T-cell (primary cell): ENCODE results near the gene MAPKBP1. TPM values are rescaled to one million over a fixed set of nuclear protein-coding genes. Genes with fewer than 3 reads are reported as not detected.
A peak's percentile ranks its signal among the peaks of the same experiment; 100 is the strongest.

Source experiments
- ATAC-seq, 4 experiments: fragments of 200-7000 bp in 3 of 4; fragments of 150-1000 bp in 1 of 4; cut with Tn5 transposase; replicated peaks in 1 of 4; 1 replicate in 3 of 4; 2 replicates in 1 of 4; pipeline ENCODE4 v1.10.0; 2021; ENCODE audit warnings: moderate library complexity in 3 of 4, mild to moderate bottlenecking in 2 of 4, moderate number of reproducible peaks in 1 of 4
- CTCF ChIA-PET, 2 donors: fragments of 300-600 bp; sonication (Branson Sonifier 250); formaldehyde crosslinking; loops; one replicate each; lab custom pipeline; 2022; ENCODE audit warnings: antibody characterized with exemption in 2 of 2; lab: Charles Lee
- POLR2A ChIA-PET, 2 donors: fragments of 300-600 bp; sonication (Branson Sonifier 250); formaldehyde crosslinking; loops; one replicate each; lab custom pipeline; 2022; ENCODE audit warnings: antibody characterized with exemption in 2 of 2; lab: Charles Lee
- DNase-seq, 35 experiments: peaks; one replicate each; pipeline versions ENCODE4 v3.0.0 to v3.0.0-alpha.2; 2013 to 2023
- H3K27ac ChIP-seq: one replicate; pipeline ENCODE4 v1.5.1; 2013; ENCODE audit warnings: low read length
- H3K27me3 ChIP-seq, 2 experiments: replicated peaks in 1 of 2; 1 replicate in 1 of 2; 2 replicates in 1 of 2; pipeline versions ENCODE4 v1.6.1 to v1.7.0; 2013; ENCODE audit warnings: low read length in 1 of 2, mixed read lengths in 1 of 2; ENCODE audit not compliant: control insufficient read depth in 2 of 2, insufficient read depth in 2 of 2; ENCODE audit errors: extremely low read depth in 1 of 2
- H3K36me3 ChIP-seq, 2 donors: 1 replicate in 1 of 2; 2 replicates in 1 of 2; pipeline versions ENCODE4 v1.6.1 to v1.7.0; 2013; ENCODE audit warnings: low read length in 1 of 2; ENCODE audit not compliant: control insufficient read depth in 2 of 2, insufficient read depth in 1 of 2; ENCODE audit errors: extremely low read depth in 1 of 2
- H3K4me1 ChIP-seq, 2 experiments: 1 replicate in 1 of 2; 2 replicates in 1 of 2; pipeline versions ENCODE4 v1.6.1 to v1.7.0; 2013; ENCODE audit warnings: low read length in 2 of 2, mixed read lengths in 1 of 2; ENCODE audit not compliant: insufficient read depth in 2 of 2, control insufficient read depth in 1 of 2; ENCODE audit errors: extremely low read depth in 1 of 2
- H3K4me3 ChIP-seq, 2 donors: 1 replicate in 1 of 2; 2 replicates in 1 of 2; pipeline versions ENCODE4 v1.5.1 to v1.7.0; 2013; ENCODE audit warnings: mild to moderate bottlenecking in 2 of 2, low read length in 1 of 2, moderate library complexity in 1 of 2; ENCODE audit not compliant: control insufficient read depth in 1 of 2; ENCODE audit errors: extremely low read depth in 1 of 2
- H3K9me3 ChIP-seq: 2 replicates; pipeline ENCODE4 v1.7.0; 2013
- H3K27ac Mint-ChIP-seq, 2 donors: one replicate each; pipeline ENCODE4 v1.8.0; 2020 to 2021; ENCODE audit warnings: mild to moderate bottlenecking in 2 of 2, mixed read lengths in 2 of 2
- H3K27me3 Mint-ChIP-seq, 2 donors: one replicate each; pipeline ENCODE4 v1.8.0; 2021 to 2022; ENCODE audit warnings: mixed read lengths in 2 of 2
- H3K36me3 Mint-ChIP-seq: one replicate; pipeline ENCODE4 v1.8.0; 2021; ENCODE audit warnings: mixed read lengths
- H3K4me1 Mint-ChIP-seq, 3 donors: one replicate each; pipeline ENCODE4 v1.8.0; 2020 to 2022; ENCODE audit warnings: mixed read lengths in 3 of 3, mild to moderate bottlenecking in 1 of 3
- H3K4me3 Mint-ChIP-seq, 3 donors: one replicate each; pipeline ENCODE4 v1.8.0; 2020 to 2022; ENCODE audit warnings: mild to moderate bottlenecking in 3 of 3, mixed read lengths in 3 of 3, moderate library complexity in 3 of 3
- H3K9me3 Mint-ChIP-seq, 3 donors: one replicate each; pipeline ENCODE4 v1.8.0; 2020 to 2022; ENCODE audit warnings: mixed read lengths in 3 of 3
- WGBS: methylation state at CpG from one replicate; pipeline ENCODE4 v1.1.5; 2013; ENCODE audit warnings: missing lambda C conversion rate; ENCODE audit not compliant: insufficient coverage; 5-methylcytosine and 5-hydroxymethylcytosine counted together
- total RNA-seq, 35 experiments: library from RNA in 6 of 35; stranded (reverse) in 6 of 35; fragments of 120-200 nt in 1 of 35; gene quantifications; one replicate each; pipeline versions ENCODE4 v1.2.1 to v1.2.4 and lab custom pipeline; 2013 to 2026

MAPKBP1 gene
- total RNA-seq, 5 donors from 2014 or later (not counting 1 experiment from before 2014, with no cell fraction given): 37.0 to 44.8 (median 38.2) TPM

DNA sequence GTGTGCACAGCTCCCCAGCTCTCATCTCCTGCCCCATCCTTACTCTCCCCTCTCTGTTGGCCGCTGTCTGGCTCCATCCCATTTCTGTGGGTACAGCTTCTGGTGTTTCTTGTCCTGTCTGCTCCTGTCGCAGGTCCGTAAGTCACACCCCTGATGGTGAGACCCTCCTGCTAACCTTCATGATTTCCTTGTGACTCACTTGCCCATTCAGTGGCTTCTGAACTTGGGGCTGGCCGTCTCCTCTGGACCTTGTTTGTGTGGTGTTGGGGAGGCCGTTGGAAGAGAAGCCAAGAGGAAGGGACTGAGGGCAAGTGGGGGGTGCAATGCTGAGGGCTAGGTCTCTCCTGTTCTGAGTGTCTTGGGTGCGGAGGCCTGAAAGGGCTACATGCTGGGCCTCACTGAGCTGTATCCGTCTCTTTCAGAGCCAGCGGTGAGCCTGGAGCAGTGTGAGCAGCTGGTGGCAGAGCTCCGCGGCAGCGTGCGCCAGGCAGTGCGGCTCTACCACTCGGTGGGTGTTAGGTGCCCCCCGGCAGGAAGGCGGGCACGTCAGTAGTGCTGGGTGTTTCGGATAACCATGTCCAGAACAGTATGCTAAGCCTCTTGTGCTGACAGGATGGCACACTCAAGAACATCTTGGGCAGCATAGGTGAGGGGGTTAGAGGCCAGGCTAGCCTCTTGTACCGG lies 49.9 kb downstream of the MAPKBP1 start:
- Histone ChIP-seq H3K4me3 (no peak overlapping the region), H3K27me3 (no peaks in the 10 kb centered on the region), H3K27ac (no peak overlapping the region), H3K36me3 (peaks cover 11 to 37% of the 10 kb centered on the region in 2 donors), H3K4me1 (peaks cover 6 to 15% of the 10 kb centered on the region in 2 experiments), H3K9me3 (no peaks in the 10 kb centered on the region)
- no peak for ATAC-seq
- CTCF ChIA-PET: interaction anchor here (0.6 to 1.7 kb wide), 3 partner anchors 51 to 107 kb away, joined by 3 to 6 read pairs (median 3); partner anchors contain the start of gene MAPKBP1 (in 1 of the 2)
- Mint-ChIP-seq H3K27me3 (no peaks in the 10 kb centered on the region), H3K36me3 (peaks cover 21% of the 10 kb centered on the region), H3K4me1 (peaks cover 10 to 23% (median 16%) of the 10 kb centered on the region in 3 donors), H3K27ac (no peak overlapping the region), H3K9me3 (no peaks in the 10 kb centered on the region), H3K4me3 (no peak overlapping the region)
- POLR2A ChIA-PET: no interaction called here
- WGBS: 92% methylated on average over 14 of the region's 19 CpGs
- no peak for DNase-seq

DNA sequence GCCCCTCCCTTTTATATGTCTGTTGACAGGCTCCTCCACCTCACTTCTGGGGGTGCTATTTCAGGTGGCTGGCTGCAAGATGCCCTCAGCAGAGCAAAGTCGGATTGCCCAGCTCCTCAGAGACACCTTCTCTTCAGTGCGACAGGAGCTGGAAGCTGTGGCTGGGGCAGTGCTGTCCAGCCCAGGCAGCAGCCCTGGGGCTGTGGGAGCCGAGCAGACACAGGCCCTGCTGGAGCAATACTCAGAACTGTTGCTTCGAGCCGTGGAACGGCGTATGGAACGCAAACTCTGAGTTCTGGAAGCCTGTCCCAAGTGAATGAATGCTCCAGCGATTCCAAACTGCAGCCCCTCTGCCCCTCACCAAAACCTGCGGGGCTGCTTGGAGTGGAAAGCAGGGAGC lies 50.9 kb downstream of the MAPKBP1 start:
- Mint-ChIP-seq H3K4me1 (peaks cover 18 to 28% (median 25%) of the 10 kb centered on the region in 3 donors), H3K27me3 (no peaks in the 10 kb centered on the region), H3K27ac (no peak overlapping the region), H3K36me3 (peaks cover 12% of the 10 kb centered on the region), H3K4me3 (no peak overlapping the region), H3K9me3 (no peaks in the 10 kb centered on the region)
- ChIA-PET POLR2A (no interaction called here), CTCF (interaction anchor here (0.8 to 1.7 kb wide), 3 partner anchors 13 to 52 kb away, joined by 3 to 6 read pairs (median 3); partner anchors contain the start of gene MAPKBP1 (in 1 of the 2))
- Histone ChIP-seq H3K9me3 (no peaks in the 10 kb centered on the region), H3K36me3 (peaks cover 8 to 32% of the 10 kb centered on the region in 2 donors), H3K27me3 (no peaks in the 10 kb centered on the region), H3K4me3 (no peak overlapping the region), H3K27ac (no peak overlapping the region), H3K4me1 (peaks cover 6 to 24% of the 10 kb centered on the region in 2 experiments)
- WGBS: 97% methylated on average over 4 of the region's 10 CpGs
- DNase-seq (no peak), ATAC-seq (no peak)

DNA sequence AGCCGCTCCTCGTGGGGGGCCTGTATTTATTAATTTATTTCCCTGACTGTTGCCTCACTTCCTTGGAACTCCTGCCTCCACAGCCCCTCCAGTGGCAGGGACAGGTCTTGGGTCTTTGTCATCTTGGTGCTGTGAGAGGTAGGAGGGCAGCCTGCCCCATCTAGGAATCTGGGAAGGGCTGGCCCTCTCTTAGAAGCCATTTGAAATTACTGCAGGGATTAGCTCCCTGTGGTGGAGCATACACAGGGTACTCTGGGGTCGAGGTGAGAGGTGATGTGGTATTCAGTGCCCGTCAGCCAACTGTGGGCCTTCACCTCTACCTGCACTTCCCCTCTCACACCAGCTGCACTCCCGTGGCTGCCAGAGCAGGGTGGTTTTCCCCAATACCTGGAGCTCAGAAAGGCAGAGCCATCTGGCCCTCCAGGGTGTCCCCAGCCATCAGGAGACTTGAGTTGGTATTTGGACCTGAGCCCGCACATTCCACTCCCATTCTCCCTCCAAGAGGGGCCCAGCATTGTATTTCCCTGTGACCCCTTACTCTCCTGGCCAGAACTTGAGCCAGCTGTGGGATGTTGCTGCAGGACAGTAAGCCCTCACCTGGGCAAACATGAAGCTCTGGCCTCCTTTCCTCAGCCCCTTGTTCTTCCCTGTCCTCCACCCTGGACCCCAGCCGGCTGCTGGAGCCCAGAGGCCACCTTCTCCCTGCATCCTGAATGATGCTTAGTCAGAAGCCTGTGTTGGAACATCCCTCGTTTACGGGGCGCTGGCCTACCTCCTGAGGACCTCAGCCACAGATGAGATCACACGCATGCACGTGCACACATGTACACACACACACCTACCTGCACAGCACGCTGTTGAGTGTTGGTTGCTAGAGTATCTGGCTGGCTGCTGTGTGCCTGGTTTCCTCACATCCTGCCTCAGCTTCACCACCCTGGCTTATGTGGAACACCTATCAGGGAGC lies 51.6 kb downstream of the MAPKBP1 start:
- Histone ChIP-seq H3K36me3 (peaks cover 7 to 26% of the 10 kb centered on the region in 2 donors), H3K4me3 (no peak overlapping the region), H3K27me3 (no peaks in the 10 kb centered on the region), H3K27ac (no peak overlapping the region), H3K4me1 (peaks cover 6 to 31% of the 10 kb centered on the region in 2 experiments), H3K9me3 (no peaks in the 10 kb centered on the region)
- H3K36me3 Mint-ChIP-seq: peaks cover 12% of the 10 kb centered on the region
- 91% methylated on average over 4 of the region's 13 CpGs for WGBS
- H3K9me3 Mint-ChIP-seq: no peaks in the 10 kb centered on the region
- CTCF ChIA-PET: interaction anchor here (0.8 to 0.9 kb wide), 2 partner anchors 14 to 15 kb away, joined by 3 to 4 read pairs; no protein-coding TSS in a partner anchor
- H3K4me3 Mint-ChIP-seq: peak overlapping the region; percentile 73 to 95 (median 91)
- H3K27ac Mint-ChIP-seq: peak overlapping the region in 1 of 2 donors; percentile 64
- H3K4me1 Mint-ChIP-seq: peaks cover 22 to 34% (median 32%) of the 10 kb centered on the region in 3 donors
- DNase-seq (no peak), ATAC-seq (no peak)
- POLR2A ChIA-PET: interaction anchor here in 1 of 2 donors (0.5 kb wide), 1 partner anchor 109 kb away, joined by 5 read pairs; no protein-coding TSS in a partner anchor
- H3K27me3 Mint-ChIP-seq: no peaks in the 10 kb centered on the region

DNA sequence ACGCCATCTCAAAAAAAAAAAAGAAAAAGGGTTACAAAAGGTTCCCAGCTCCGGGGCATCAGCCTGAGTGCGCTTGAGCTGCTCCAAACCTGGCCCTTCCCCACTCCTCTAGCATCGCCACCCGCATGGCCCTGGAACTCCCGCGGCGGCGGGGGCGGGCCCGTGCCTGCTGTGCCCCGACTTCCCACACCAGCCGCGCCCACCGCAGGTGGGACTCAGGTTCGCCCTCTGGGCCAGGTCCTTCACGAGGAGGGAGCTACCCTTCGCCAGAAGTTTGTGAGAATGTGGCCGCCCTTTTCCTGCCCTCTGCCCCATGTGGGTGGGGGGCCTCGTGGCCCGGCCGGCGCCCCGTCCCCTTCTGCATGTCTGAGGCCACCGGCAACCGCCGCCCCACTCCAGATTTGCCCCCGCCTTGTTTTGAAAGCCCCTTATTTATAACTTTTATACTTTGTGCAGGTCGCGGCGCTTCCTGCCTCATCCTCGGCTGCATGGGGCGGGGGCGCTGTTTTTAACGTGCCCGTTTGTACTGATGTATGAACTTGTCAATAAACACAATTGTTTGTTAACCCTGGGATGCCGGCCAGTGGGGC lies 53.1 kb downstream of the MAPKBP1 start:
- Mint-ChIP-seq H3K27ac (peak overlapping the region; percentile 85 to 91), H3K4me3 (peak overlapping the region; percentile 91 to 97 (median 95)), H3K9me3 (no peaks in the 10 kb centered on the region), H3K36me3 (peaks cover 9% of the 10 kb centered on the region), H3K27me3 (no peaks in the 10 kb centered on the region), H3K4me1 (peaks cover 38 to 49% (median 47%) of the 10 kb centered on the region in 3 donors)
- ATAC-seq (peak; percentile 26 to 34 (median 32)), DNase-seq (peak in 18 of 35 experiments; percentile 3 to 58 (median 23))
- WGBS: 4% methylated on average over 32 of the region's 37 CpGs
- no peaks in the 10 kb centered on the region for H3K9me3 ChIP-seq
- peak overlapping the region; percentile 65 to 91 for H3K4me3 ChIP-seq
- peaks cover 16 to 47% of the 10 kb centered on the region in 2 experiments for H3K4me1 ChIP-seq
- H3K36me3 ChIP-seq: peaks cover 3 to 18% of the 10 kb centered on the region in 2 donors
- H3K27me3 ChIP-seq: no peaks in the 10 kb centered on the region
- CTCF ChIA-PET: interaction anchor here (0.6 to 2.1 kb wide), 5 partner anchors 17 to 880 kb away, joined by 3 to 17 read pairs (median 4); partner anchors contain the start of gene MAPKBP1 (in 1 of the 2)
- H3K27ac ChIP-seq: peak overlapping the region; percentile 10
- POLR2A ChIA-PET: no interaction called here

DNA sequence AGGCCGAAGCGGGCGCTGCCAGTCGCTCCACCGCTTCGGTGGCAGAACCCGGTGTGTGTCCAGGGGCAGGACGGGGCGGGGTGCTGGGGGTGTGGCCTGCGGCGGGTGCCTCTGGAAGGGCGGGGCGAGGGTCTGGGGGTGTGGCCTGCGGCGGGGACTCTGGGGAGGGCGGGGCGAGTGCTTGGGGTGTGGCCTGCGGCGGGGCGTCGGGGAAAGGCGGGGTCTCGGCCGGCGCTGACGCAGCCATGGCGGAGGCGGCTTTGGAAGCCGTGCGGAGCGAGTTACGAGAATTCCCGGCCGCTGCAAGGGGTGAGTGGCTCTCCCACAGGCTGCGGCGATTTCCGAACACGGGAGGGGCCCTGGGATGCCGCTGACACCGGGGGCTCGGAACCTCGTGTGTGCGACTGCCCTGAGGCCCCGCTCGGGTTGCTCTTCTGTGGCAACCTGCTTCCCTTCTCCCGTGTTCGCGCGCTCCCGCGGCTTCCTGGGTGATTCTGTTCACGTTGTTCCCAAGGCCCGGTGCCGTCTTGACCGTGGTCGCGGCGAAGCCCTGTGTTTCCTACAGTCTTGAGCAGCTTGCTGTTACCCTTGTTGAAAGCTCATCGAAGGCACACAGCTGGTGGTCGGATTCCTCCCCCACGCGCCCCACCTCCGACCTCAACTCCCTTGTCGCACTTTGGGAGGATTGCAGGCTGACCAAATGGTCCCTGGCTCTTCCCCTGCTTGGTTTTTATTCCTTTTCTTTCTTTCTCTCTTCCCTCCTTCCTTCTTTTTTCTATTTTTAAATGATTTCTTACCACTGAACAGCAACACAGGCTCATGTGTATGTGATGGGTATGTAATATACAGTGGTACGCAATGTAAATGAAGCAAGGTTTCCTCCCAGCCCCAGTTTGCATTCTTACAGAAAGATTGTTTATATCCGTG lies 53.9 kb downstream of the MAPKBP1 start, which contains the start of gene JMJD7:
Gene JMJD7 (plus strand): TSS at position 213 of the 927 bp plus-strand sequence. CDS start 33 bp downstream, at position 246.
- H3K4me1 ChIP-seq: peaks cover 20 to 54% of the 10 kb centered on the region in 2 experiments
- H3K9me3 ChIP-seq: no peaks in the 10 kb centered on the region
- H3K9me3 Mint-ChIP-seq: no peaks in the 10 kb centered on the region
- DNase-seq (peak; percentile 81 to 98 (median 94)), ATAC-seq (peak; percentile 89 to 95 (median 92))
- H3K36me3 Mint-ChIP-seq: peaks cover 17% of the 10 kb centered on the region
- peaks cover 45 to 57% (median 55%) of the 10 kb centered on the region in 3 donors for H3K4me1 Mint-ChIP-seq
- peak within 1 kb of the TSS; percentile 59 for H3K27ac ChIP-seq
- H3K27ac Mint-ChIP-seq: peak within 1 kb of the TSS; percentile 86 to 91
- ChIA-PET CTCF (interaction anchor here in 1 of 2 donors (0.9 to 2.1 kb wide), 3 partner anchors 54 to 142 kb away, joined by 3 to 17 read pairs (median 5); partner anchors contain the start of gene MAPKBP1), POLR2A (no interaction called here)
- H3K4me3 Mint-ChIP-seq: peak within 1 kb of the TSS; percentile 91 to 97 (median 95)
- no peaks in the 10 kb centered on the region for H3K27me3 Mint-ChIP-seq
- under 1% methylated on average over 64 of the region's 66 CpGs for WGBS
- no peaks in the 10 kb centered on the region for H3K27me3 ChIP-seq
- peaks cover 3 to 13% of the 10 kb centered on the region in 2 donors for H3K36me3 ChIP-seq
- peak within 1 kb of the TSS; percentile 85 to 91 for H3K4me3 ChIP-seq
